ENCODE measurements around the gene GFI1.

Gene GFI1

GRCh38 chr1:92478393-92478792, 8.3 kb downstream of the GFI1 start:
- Histone ChIP-seq H3K27me3 (ENCODE audit: control insufficient read depth, insufficient read depth, low read length) (peaks cover 93% of the 10 kb centered on the region), H3K9ac (ENCODE audit: low read length) (no peak overlapping the region)

GRCh38 chr1:92476071-92476631, 10.6 kb downstream of the GFI1 start:
- no peaks in the 10 kb centered on the region for H3K9me3 ChIP-seq (ENCODE audit: control insufficient read depth, low read depth, low read length)
- no peak overlapping the region for H3K27ac ChIP-seq (ENCODE audit: low read length)
- no peaks in the 10 kb centered on the region for H3K36me3 ChIP-seq (ENCODE audit: control insufficient read depth, low read depth, low read length)
- H3K27me3 ChIP-seq (ENCODE audit: control insufficient read depth, insufficient read depth, low read length): peaks cover 71% of the 10 kb centered on the region
- H3K4me1 ChIP-seq (ENCODE audit: control insufficient read depth, low read depth, low read length): peaks cover under 1% of the 10 kb centered on the region
- no peak overlapping the region for H3K9ac ChIP-seq (ENCODE audit: low read length)
- no peak overlapping the region for H3K4me3 ChIP-seq (ENCODE audit: low read length)

More at GRCh38 chr1:92478393-92478792, 8.3 kb downstream of the GFI1 start:
- Histone ChIP-seq H3K27ac (ENCODE audit: low read length) (no peak overlapping the region), H3K36me3 (ENCODE audit: control insufficient read depth, low read depth, low read length) (no peaks in the 10 kb centered on the region), H3K4me3 (ENCODE audit: low read length) (no peak overlapping the region), H3K4me1 (ENCODE audit: control insufficient read depth, low read depth, low read length) (peaks cover 17% of the 10 kb centered on the region), H3K9me3 (ENCODE audit: control insufficient read depth, low read depth, low read length) (no peaks in the 10 kb centered on the region)

- no peaks in the 10 kb centered on the region for H3K4me1 ChIP-seq (ENCODE audit: control insufficient read depth, low read depth, low read length)
- H3K4me3 ChIP-seq (ENCODE audit: low read length): no peak overlapping the region
- H3K9me3 ChIP-seq (ENCODE audit: control insufficient read depth, low read depth, low read length): no peaks in the 10 kb centered on the region
- no peak overlapping the region for H3K9ac ChIP-seq (ENCODE audit: low read length)
- H3K36me3 ChIP-seq (ENCODE audit: control insufficient read depth, low read depth, low read length): no peaks in the 10 kb centered on the region
- no peak overlapping the region for H3K27ac ChIP-seq (ENCODE audit: low read length)
- peaks cover 60% of the 10 kb centered on the region for H3K27me3 ChIP-seq (ENCODE audit: control insufficient read depth, insufficient read depth, low read length)
Observed at GRCh38 chr1:92475029-92475428, 11.7 kb downstream of the GFI1 start.

GRCh38 chr1:92473781-92474495, 12.8 kb downstream of the GFI1 start:
- Histone ChIP-seq H3K9ac (ENCODE audit: low read length) (no peak overlapping the region), H3K27me3 (ENCODE audit: control insufficient read depth, insufficient read depth, low read length) (peaks cover 49% of the 10 kb centered on the region), H3K27ac (ENCODE audit: low read length) (no peak overlapping the region), H3K36me3 (ENCODE audit: control insufficient read depth, low read depth, low read length) (no peaks in the 10 kb centered on the region), H3K4me1 (ENCODE audit: control insufficient read depth, low read depth, low read length) (no peaks in the 10 kb centered on the region), H3K9me3 (ENCODE audit: control insufficient read depth, low read depth, low read length) (no peaks in the 10 kb centered on the region), H3K4me3 (ENCODE audit: low read length) (no peak overlapping the region)

- Histone ChIP-seq H3K4me1 (ENCODE audit: control insufficient read depth, low read depth, low read length) (no peaks in the 10 kb centered on the region), H3K27me3 (ENCODE audit: control insufficient read depth, insufficient read depth, low read length) (peaks cover 12% of the 10 kb centered on the region), H3K27ac (ENCODE audit: low read length) (no peak overlapping the region), H3K36me3 (ENCODE audit: control insufficient read depth, low read depth, low read length) (no peaks in the 10 kb centered on the region), H3K9me3 (ENCODE audit: control insufficient read depth, low read depth, low read length) (no peaks in the 10 kb centered on the region), H3K9ac (ENCODE audit: low read length) (no peak overlapping the region), H3K4me3 (ENCODE audit: low read length) (no peak overlapping the region)
Observed at GRCh38 chr1:92470216-92470615, 16.5 kb downstream of the GFI1 start.

- Histone ChIP-seq H3K36me3 (ENCODE audit: control insufficient read depth, low read depth, low read length) (no peaks in the 10 kb centered on the region), H3K27me3 (ENCODE audit: control insufficient read depth, insufficient read depth, low read length) (no peaks in the 10 kb centered on the region), H3K4me3 (ENCODE audit: low read length) (no peak overlapping the region), H3K27ac (ENCODE audit: low read length) (no peak overlapping the region), H3K9ac (ENCODE audit: low read length) (no peak overlapping the region), H3K4me1 (ENCODE audit: control insufficient read depth, low read depth, low read length) (no peaks in the 10 kb centered on the region), H3K9me3 (ENCODE audit: control insufficient read depth, low read depth, low read length) (no peaks in the 10 kb centered on the region)
Observed at GRCh38 chr1:92466683-92467352, 19.9 kb downstream of the GFI1 start.

- Histone ChIP-seq H3K27ac (ENCODE audit: low read length) (no peak overlapping the region), H3K4me1 (ENCODE audit: control insufficient read depth, low read depth, low read length) (no peaks in the 10 kb centered on the region), H3K4me3 (ENCODE audit: low read length) (no peak overlapping the region), H3K9ac (ENCODE audit: low read length) (no peak overlapping the region), H3K9me3 (ENCODE audit: control insufficient read depth, low read depth, low read length) (no peaks in the 10 kb centered on the region), H3K27me3 (ENCODE audit: control insufficient read depth, insufficient read depth, low read length) (no peaks in the 10 kb centered on the region), H3K36me3 (ENCODE audit: control insufficient read depth, low read depth, low read length) (no peaks in the 10 kb centered on the region)
Observed at GRCh38 chr1:92465256-92465647, 21.5 kb downstream of the GFI1 start.

GRCh38 chr1:92464588-92465255, 22.0 kb downstream of the GFI1 start:
- H3K4me3 ChIP-seq (ENCODE audit: low read length): no peak overlapping the region
- no peak overlapping the region for H3K9ac ChIP-seq (ENCODE audit: low read length)
- no peaks in the 10 kb centered on the region for H3K36me3 ChIP-seq (ENCODE audit: control insufficient read depth, low read depth, low read length)
- H3K27ac ChIP-seq (ENCODE audit: low read length): no peak overlapping the region
- no peaks in the 10 kb centered on the region for H3K4me1 ChIP-seq (ENCODE audit: control insufficient read depth, low read depth, low read length)
- no peaks in the 10 kb centered on the region for H3K27me3 ChIP-seq (ENCODE audit: control insufficient read depth, insufficient read depth, low read length)
- no peaks in the 10 kb centered on the region for H3K9me3 ChIP-seq (ENCODE audit: control insufficient read depth, low read depth, low read length)

- H3K4me1 ChIP-seq (ENCODE audit: control insufficient read depth, low read depth, low read length): no peaks in the 10 kb centered on the region
- H3K27me3 ChIP-seq (ENCODE audit: control insufficient read depth, insufficient read depth, low read length): no peaks in the 10 kb centered on the region
- no peak overlapping the region for H3K4me3 ChIP-seq (ENCODE audit: low read length)
- H3K27ac ChIP-seq (ENCODE audit: low read length): no peak overlapping the region
- no peaks in the 10 kb centered on the region for H3K36me3 ChIP-seq (ENCODE audit: control insufficient read depth, low read depth, low read length)
- H3K9ac ChIP-seq (ENCODE audit: low read length): no peak overlapping the region
- no peaks in the 10 kb centered on the region for H3K9me3 ChIP-seq (ENCODE audit: control insufficient read depth, low read depth, low read length)
Observed at GRCh38 chr1:92461364-92462097, 25.2 kb downstream of the GFI1 start.

GRCh38 chr1:92459871-92460320, 26.8 kb downstream of the GFI1 start:
- Histone ChIP-seq H3K4me1 (ENCODE audit: control insufficient read depth, low read depth, low read length) (no peaks in the 10 kb centered on the region), H3K9ac (ENCODE audit: low read length) (no peak overlapping the region), H3K36me3 (ENCODE audit: control insufficient read depth, low read depth, low read length) (no peaks in the 10 kb centered on the region), H3K27me3 (ENCODE audit: control insufficient read depth, insufficient read depth, low read length) (no peaks in the 10 kb centered on the region), H3K9me3 (ENCODE audit: control insufficient read depth, low read depth, low read length) (no peaks in the 10 kb centered on the region), H3K27ac (ENCODE audit: low read length) (no peak overlapping the region), H3K4me3 (ENCODE audit: low read length) (no peak overlapping the region)

- no peak overlapping the region for H3K4me3 ChIP-seq (ENCODE audit: low read length)
- H3K27ac ChIP-seq (ENCODE audit: low read length): no peak overlapping the region
- no peak overlapping the region for H3K9ac ChIP-seq (ENCODE audit: low read length)
- H3K27me3 ChIP-seq (ENCODE audit: control insufficient read depth, insufficient read depth, low read length): no peaks in the 10 kb centered on the region
- H3K36me3 ChIP-seq (ENCODE audit: control insufficient read depth, low read depth, low read length): no peaks in the 10 kb centered on the region
- no peaks in the 10 kb centered on the region for H3K4me1 ChIP-seq (ENCODE audit: control insufficient read depth, low read depth, low read length)
- H3K9me3 ChIP-seq (ENCODE audit: control insufficient read depth, low read depth, low read length): no peaks in the 10 kb centered on the region
Observed at GRCh38 chr1:92458146-92458545, 28.6 kb downstream of the GFI1 start.

Data from iPS-18a (cell line).